Globus pallidus (tissue), 1 donor: ENCODE measurements around the gene CASZ1.
A peak's percentile ranks its signal among the peaks of the same experiment; 100 is the strongest.

Experiments
- DNase-seq: peaks from one replicate; pipeline ENCODE4 v3.0.0-alpha.2; 2015; ENCODE audit warnings: low spot score

The CASZ1 gene

DNA sequence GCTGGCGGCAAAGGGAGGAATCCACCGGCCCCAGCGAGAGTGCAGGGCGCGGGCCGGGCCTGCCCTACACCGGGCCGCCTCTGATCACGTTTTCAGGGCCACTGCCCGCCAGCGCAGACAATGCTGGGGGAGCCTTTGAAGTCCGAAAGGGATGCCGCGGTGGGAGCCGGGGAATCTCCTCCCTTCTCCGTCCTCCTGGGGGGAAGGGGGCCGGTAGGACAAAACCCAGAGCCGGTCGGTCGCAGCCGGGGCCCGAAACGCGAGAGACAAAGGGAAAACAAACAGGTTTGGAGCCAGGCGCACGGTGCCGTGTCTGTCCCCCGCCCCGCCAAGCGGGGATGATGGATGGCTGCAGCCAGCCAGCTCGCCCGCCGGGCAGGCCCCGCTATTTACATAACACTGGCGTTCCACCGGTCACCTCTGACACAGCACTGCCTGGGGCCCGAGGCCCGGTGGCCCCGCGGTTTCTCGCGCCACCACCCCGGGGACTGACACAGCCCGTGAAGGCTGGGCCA, 92.0 kb downstream of the CASZ1 start:
- DNase-seq, result no peak

DNA sequence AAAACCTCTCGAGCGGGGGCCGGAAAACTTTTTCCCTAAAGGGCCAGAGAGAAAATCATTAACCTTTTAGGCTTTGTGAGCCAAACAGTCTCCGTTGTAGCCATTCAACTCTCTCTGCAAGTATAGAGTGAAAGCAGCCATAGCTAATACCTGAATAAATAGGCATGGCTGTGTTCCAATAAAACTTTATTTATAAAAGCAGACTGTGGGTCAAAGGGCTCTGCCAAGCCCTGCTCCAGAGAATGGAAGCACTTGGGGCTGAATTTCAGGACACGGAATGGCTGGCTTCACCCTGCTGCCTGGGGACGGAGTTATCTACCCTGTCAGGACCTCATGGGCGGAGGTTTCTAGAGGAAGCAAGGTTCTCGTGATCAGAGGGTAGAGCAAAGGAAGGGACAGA, 92.7 kb downstream of the CASZ1 start:
- no peak for DNase-seq

- no peak for DNase-seq
Measured at GRCh38 chr1:10701145-10701544, 95.3 kb downstream of the CASZ1 start.

- DNase-seq, result no peak
Measured at GRCh38 chr1:10699470-10699835, 97.0 kb downstream of the CASZ1 start.

GRCh38 chr1:10698726-10699469, 97.5 kb downstream of the CASZ1 start:
- no peak for DNase-seq

- no peak for DNase-seq
Measured at GRCh38 chr1:10697621-10698160, 98.8 kb downstream of the CASZ1 start.

DNA sequence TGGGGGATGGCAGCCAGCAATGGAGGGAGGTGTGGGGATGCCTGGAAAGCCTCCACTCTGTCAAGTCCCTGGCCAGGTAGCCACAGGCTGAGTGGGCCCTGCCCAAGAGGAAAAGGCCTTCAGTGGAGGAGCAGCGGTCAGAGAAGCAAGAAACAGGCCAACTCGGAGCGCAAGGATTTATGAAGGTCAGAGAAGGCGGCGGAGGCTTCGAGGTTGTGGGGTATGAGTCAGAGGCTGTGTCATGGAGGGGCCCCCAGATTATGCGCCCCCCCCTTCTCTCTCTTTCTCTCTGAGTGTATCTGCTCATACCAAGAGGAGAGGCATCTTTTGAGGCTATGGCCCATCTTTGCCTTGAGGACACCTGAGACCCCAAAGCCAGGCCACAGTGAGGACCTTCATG, 99.5 kb downstream of the CASZ1 start:
- DNase-seq, result no peak

- peak; percentile 80 for DNase-seq
Measured at GRCh38 chr1:10694633-10695627, 101.5 kb downstream of the CASZ1 start.

DNA sequence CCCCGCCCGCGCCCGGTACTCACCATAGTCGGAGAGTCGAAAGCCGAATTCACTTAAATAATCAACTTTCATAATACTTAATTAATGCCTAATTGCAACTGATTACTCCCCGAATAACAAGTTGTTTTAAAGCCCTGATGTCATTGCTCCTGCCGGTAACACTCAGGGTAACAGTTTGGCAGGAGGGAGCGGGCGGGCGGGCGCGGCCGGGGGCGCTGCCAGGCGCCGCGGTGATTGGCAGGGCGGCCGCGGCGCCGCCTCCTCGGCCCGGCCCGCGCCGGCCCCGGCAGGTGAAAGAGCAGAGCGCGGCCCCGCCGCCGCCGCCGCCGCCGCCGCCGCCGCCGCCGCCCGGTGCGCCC, 102.2 kb downstream of the CASZ1 start:
- no peak for DNase-seq

- DNase-seq, result no peak
Measured at GRCh38 chr1:10693497-10694273, 102.8 kb downstream of the CASZ1 start.

- no peak for DNase-seq
Measured at GRCh38 chr1:10693152-10693496, 103.3 kb downstream of the CASZ1 start.

GRCh38 chr1:10692401-10693021, 103.9 kb downstream of the CASZ1 start:
- no peak for DNase-seq

DNA sequence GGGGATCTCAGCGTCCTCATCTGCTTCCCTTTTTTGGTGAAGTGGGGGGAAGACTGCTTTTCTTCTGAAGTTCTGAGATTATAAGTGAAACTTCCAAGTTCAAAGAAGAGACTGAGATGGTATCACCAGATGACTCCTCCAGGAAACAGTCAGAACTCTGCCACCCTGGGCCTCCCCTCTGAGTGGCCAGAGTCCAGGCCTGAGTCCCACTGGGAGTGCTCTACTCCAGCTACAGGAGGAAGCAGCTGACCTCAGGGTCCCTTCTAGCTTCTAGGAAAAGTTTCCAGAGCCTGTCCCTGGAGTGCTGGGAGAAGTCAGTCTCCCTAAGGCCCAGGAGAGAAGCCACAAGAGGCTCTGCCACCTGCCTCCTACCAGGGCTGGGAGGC, 104.7 kb downstream of the CASZ1 start:
- DNase-seq, result no peak

DNA sequence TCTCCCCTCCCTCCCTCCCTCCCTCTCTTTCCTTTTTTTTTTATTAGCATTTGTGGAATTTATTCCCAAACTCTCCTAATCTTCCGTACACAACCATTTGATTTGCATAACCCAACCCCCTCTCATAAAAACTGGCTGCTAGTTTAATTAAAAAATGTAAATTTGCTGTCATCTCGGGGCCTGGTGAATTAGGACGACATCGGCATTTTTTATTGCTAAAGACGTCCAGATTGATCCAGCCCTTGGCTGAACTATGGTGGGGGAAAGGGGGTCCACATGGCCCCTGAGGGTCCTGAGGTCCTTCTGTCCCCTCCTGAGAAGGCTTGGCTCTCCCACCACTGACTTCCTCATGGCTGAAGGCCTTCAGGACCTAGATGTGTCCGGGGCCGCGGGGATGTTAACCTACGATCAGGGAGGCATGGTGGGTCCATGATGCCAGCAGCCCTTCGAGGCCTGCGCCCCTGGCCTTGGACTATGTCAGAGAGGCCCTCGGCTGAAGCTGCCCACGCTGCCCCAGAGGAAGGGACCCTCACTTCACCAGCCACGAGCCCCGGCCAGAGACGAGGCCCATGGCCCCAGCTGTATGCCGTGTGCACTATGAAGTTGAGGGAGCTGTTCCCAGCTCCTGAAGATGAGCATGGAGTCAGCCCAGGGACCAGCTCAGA, 105.2 kb downstream of the CASZ1 start:
- DNase-seq, result no peak

- DNase-seq, result no peak
Measured at GRCh38 chr1:10690484-10690883, 106.0 kb downstream of the CASZ1 start.

- DNase-seq, result no peak
Measured at GRCh38 chr1:10688409-10688786, 108.0 kb downstream of the CASZ1 start.

GRCh38 chr1:10687782-10688408, 108.6 kb downstream of the CASZ1 start:
- no peak for DNase-seq

DNA sequence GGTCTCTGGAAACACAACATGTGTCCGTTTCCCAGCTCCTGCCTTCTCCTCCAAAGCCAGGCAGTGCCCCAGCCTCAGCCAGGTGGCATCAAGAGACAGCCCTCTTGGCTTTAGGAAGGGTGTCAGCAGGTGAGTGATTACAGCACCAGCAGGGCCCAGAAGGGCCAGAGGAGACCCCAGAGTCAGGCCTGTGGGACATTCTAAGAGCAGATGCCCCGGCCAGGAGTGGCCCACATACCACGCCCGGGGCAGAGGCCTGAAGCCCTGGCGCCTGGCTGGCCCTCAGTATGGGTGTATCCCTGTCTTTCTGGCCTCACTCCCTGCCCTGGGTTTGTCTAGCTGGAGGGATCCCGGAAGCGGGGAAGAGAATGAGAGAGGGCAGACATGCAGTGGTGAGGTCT, 109.2 kb downstream of the CASZ1 start:
- DNase-seq, result no peak

DNA sequence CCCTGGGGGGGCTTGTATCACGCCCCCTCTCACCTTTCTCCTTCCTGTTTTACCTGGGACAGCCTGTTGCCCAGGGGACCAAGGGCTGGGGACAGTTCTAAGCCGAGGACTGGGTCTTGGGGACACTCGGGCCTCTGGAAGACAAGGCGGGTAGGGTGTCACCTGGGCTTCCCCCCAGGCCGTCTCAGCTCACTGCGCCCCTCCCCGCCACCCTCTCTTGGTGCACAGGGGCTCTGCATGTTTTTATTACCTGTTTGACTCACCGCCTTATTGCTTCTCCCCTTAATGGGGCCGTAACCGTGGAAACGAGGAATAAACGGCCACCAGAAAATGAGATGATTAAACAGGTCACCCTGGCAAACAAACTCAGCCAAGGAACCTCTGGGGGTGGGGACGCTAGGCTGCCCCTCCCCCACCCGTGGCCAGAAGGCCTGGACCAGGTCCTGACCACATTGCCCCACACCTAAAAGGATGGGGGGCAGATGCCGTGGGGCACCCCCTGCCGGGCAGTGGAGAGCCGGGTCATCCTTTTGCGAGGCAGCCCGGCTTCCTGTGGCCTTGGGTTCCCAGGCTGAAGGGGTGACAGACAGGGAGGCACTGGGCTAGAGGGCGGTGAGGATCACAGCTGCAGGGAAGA, 109.9 kb downstream of the CASZ1 start:
- DNase-seq, result no peak

GRCh38 chr1:10685808-10686403, 110.5 kb downstream of the CASZ1 start:
- no peak for DNase-seq
